ENCODE data around the gene ABHD8. TPM values are rescaled to one million over a fixed set of nuclear protein-coding genes. Genes with fewer than 3 reads are reported as not detected.

Gene ABHD8
- total RNA-seq, 1 donor, result 4.9 TPM

GRCh38 chr19:17327654-17328516 is 24.7 kb upstream of the ABHD8 start:
- H3K4me3 ChIP-seq (ENCODE audit: low read length), result peak overlapping the region; percentile 45
- H3K4me1 ChIP-seq (ENCODE audit: insufficient read depth, low read length), result peaks cover 11% of the 10 kb centered on the region
- no peaks in the 10 kb centered on the region for H3K9me3 ChIP-seq (ENCODE audit: low read depth, low read length)
- H3K27me3 ChIP-seq (ENCODE audit: insufficient read depth, low read length), result peaks cover 14% of the 10 kb centered on the region

- H3K27me3 ChIP-seq (ENCODE audit: insufficient read depth, low read length), result peaks cover 14% of the 10 kb centered on the region
- H3K9me3 ChIP-seq (ENCODE audit: low read depth, low read length), result no peaks in the 10 kb centered on the region
- no peak overlapping the region for H3K4me3 ChIP-seq (ENCODE audit: low read length)
Observed at GRCh38 chr19:17327068-17327653, 23.9 kb upstream of the ABHD8 start.

GRCh38 chr19:17326595-17326966 is 23.4 kb upstream of the ABHD8 start:
- peaks cover 11% of the 10 kb centered on the region for H3K4me1 ChIP-seq (ENCODE audit: insufficient read depth, low read length)
- no peaks in the 10 kb centered on the region for H3K9me3 ChIP-seq (ENCODE audit: low read depth, low read length)
- peaks cover 14% of the 10 kb centered on the region for H3K27me3 ChIP-seq (ENCODE audit: insufficient read depth, low read length)
- H3K4me3 ChIP-seq (ENCODE audit: low read length), result no peak overlapping the region

More at GRCh38 chr19:17327068-17327653, 23.9 kb upstream of the ABHD8 start:
- H3K4me1 ChIP-seq (ENCODE audit: insufficient read depth, low read length), result peaks cover 11% of the 10 kb centered on the region

GRCh38 chr19:17325881-17326594 is 22.8 kb upstream of the ABHD8 start:
- Histone ChIP-seq H3K4me1 (ENCODE audit: insufficient read depth, low read length) (peaks cover 11% of the 10 kb centered on the region), H3K4me3 (ENCODE audit: low read length) (no peak overlapping the region), H3K9me3 (ENCODE audit: low read depth, low read length) (no peaks in the 10 kb centered on the region), H3K27me3 (ENCODE audit: insufficient read depth, low read length) (peaks cover 14% of the 10 kb centered on the region)

- Histone ChIP-seq H3K4me1 (ENCODE audit: insufficient read depth, low read length) (peaks cover 11% of the 10 kb centered on the region), H3K4me3 (ENCODE audit: low read length) (no peak overlapping the region), H3K27me3 (ENCODE audit: insufficient read depth, low read length) (peaks cover 11% of the 10 kb centered on the region), H3K9me3 (ENCODE audit: low read depth, low read length) (no peaks in the 10 kb centered on the region)
Observed at GRCh38 chr19:17325133-17325532, 21.9 kb upstream of the ABHD8 start.

DNA sequence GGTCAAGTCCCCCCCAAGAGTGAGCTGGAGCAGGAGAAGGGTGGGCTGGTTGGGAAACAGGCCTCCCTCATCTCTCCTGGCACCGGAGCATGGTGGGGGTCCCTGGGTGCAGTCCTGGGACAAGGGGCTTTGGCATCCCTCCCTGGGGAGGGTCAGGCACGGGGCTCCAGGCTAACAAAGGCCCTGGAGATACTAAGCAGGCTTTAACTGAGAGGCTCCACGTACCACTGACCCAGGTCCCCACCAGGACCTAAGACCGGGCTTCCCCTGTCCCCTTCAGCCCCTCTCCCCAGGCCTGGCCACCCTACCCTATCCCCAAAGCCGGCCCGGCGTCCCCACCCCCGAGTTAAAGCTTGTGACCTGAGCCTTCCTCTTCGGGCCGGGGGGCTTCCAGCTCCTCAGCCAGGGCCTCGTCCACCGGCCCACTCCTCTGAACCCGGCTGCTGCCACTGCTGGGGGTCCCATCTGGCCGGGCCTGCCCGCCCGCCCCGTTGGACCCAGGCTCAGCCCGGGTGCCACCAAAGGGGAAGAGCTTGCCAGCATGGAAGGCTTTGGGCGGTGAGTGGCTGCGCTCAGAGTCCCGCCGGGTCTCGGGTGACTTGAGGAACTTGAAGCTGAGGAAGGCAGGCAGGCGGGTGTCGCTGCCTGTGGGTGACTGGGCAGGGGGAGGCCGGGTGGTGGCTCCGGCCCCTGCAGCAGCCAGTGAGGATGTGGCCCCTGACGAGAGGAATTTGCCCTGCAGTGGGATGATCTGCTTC is 21.3 kb upstream of the ABHD8 start:
- no peak overlapping the region for H3K4me3 ChIP-seq (ENCODE audit: low read length)
- H3K4me1 ChIP-seq (ENCODE audit: insufficient read depth, low read length), result peaks cover 9% of the 10 kb centered on the region
- H3K9me3 ChIP-seq (ENCODE audit: low read depth, low read length), result no peaks in the 10 kb centered on the region
- peaks cover 5% of the 10 kb centered on the region for H3K27me3 ChIP-seq (ENCODE audit: insufficient read depth, low read length)

GRCh38 chr19:17323964-17324332 is 20.7 kb upstream of the ABHD8 start:
- H3K4me1 ChIP-seq (ENCODE audit: insufficient read depth, low read length), result peaks cover 3% of the 10 kb centered on the region
- no peaks in the 10 kb centered on the region for H3K27me3 ChIP-seq (ENCODE audit: insufficient read depth, low read length)
- H3K9me3 ChIP-seq (ENCODE audit: low read depth, low read length), result no peaks in the 10 kb centered on the region
- H3K4me3 ChIP-seq (ENCODE audit: low read length), result no peak overlapping the region

GRCh38 chr19:17323300-17323963 is 20.2 kb upstream of the ABHD8 start:
- H3K4me1 ChIP-seq (ENCODE audit: insufficient read depth, low read length), result no peaks in the 10 kb centered on the region
- no peaks in the 10 kb centered on the region for H3K27me3 ChIP-seq (ENCODE audit: insufficient read depth, low read length)
- H3K9me3 ChIP-seq (ENCODE audit: low read depth, low read length), result no peaks in the 10 kb centered on the region
- no peak overlapping the region for H3K4me3 ChIP-seq (ENCODE audit: low read length)

GRCh38 chr19:17322854-17323253 is 19.6 kb upstream of the ABHD8 start:
- Histone ChIP-seq H3K4me1 (ENCODE audit: insufficient read depth, low read length) (no peaks in the 10 kb centered on the region), H3K4me3 (ENCODE audit: low read length) (no peak overlapping the region), H3K9me3 (ENCODE audit: low read depth, low read length) (no peaks in the 10 kb centered on the region), H3K27me3 (ENCODE audit: insufficient read depth, low read length) (no peaks in the 10 kb centered on the region)

DNA sequence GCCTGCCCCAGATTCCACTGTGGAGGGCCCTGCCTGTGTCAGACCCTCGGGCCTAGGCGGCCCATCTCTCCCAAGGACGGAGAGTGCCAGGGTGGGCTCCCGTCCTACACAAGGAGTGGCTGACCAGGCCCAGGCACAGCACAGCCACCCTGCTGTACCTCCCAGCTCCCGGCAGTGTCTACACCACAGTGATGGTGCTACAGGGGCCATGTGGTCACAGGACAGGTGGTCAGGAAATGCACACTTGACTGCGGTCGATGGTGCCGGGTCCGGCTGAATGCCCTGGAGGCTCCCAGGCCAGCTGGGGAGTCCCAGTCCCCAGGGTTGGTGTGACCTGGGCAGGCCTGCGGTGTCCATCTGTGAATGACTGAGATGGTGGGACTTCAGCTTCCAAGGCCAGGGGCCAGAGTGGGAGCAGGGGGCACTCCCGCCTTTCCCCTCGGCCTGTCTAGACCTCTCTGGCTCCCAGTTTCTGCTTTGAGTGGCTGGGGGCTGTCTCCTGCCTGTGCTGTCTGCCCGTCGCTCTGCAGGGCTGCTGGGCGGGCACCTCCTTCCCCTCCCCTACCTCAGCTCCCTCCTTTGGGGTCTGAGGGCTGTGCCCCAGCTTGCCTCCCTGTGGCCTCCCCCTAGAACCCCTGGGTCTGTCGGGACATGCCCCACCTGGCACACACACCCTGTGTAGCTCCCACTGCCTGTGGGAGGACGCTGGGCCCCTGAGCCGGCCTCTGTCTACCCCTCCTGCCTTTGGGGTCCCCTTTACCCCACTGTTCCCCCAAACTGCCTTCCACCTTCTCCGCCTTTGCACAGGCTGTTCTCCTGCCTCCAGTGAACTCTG is 18.6 kb upstream of the ABHD8 start:
- Histone ChIP-seq H3K9me3 (ENCODE audit: low read depth, low read length) (no peaks in the 10 kb centered on the region), H3K4me1 (ENCODE audit: insufficient read depth, low read length) (peaks cover 7% of the 10 kb centered on the region), H3K27me3 (ENCODE audit: insufficient read depth, low read length) (no peaks in the 10 kb centered on the region), H3K4me3 (ENCODE audit: low read length) (no peak overlapping the region)

DNA sequence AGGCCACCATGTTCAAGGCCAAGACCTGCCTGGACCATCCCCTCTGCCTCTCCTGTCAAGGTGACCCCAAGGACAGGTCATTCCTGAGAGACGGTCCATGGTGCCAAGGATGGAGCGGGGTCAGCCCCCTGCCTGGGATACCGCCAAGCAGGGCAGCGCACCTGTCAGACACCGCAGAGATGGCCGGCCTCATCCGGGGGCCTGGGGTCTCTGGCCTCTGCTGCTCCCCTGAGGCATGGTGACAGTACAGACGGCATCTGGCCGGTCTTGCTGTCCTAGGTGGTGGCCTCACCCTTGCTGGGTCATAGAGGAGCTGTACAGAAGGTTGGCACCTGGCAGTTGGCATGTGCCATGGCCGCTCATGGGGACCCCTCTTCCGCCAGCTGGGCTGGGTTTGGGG is 17.2 kb upstream of the ABHD8 start:
- Histone ChIP-seq H3K4me1 (ENCODE audit: insufficient read depth, low read length) (peaks cover 8% of the 10 kb centered on the region), H3K4me3 (ENCODE audit: low read length) (no peak overlapping the region), H3K9me3 (ENCODE audit: low read depth, low read length) (no peaks in the 10 kb centered on the region), H3K27me3 (ENCODE audit: insufficient read depth, low read length) (no peaks in the 10 kb centered on the region)

DNA sequence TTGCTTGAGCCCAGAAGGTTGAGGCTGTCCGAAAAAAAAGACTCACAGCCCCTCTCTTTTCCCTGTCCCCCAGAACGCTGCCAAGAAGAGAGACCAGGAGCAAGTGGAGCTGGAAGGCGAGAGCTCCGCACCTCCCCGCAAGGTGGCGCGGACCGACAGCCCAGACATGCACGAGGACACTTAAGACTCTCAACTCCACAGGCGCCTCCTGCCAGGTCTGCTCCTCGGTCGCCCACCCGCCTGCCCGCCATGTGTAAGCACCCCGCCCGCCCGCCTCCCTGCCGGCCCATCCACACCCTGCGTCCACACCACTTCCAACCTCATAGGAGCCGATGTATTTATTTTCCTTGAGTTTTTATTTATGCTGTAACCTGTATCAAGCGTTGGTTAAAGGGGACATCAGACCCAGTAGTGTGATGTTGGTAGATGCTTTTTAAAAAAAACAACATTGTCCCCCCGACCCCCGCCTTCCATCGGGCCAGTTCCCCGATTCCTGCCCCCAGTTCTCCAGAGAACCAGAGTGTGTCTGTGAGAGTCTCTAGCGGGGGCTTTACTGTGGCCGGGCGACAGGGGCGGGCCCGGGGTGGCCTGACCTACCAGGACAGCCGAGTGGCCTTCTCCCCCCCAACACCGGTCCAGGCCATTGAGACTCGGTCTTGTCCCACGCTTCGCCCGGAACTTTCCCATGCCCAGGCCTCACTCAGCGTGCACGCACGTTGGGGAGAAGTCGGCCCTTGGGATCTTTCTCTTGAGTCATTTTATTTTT is 16.4 kb upstream of the ABHD8 start:
- no peak overlapping the region for H3K4me3 ChIP-seq (ENCODE audit: low read length)
- H3K9me3 ChIP-seq (ENCODE audit: low read depth, low read length), result no peaks in the 10 kb centered on the region
- peaks cover 8% of the 10 kb centered on the region for H3K4me1 ChIP-seq (ENCODE audit: insufficient read depth, low read length)
- no peaks in the 10 kb centered on the region for H3K27me3 ChIP-seq (ENCODE audit: insufficient read depth, low read length)

GRCh38 chr19:17318966-17319365 is 15.7 kb upstream of the ABHD8 start:
- H3K4me3 ChIP-seq (ENCODE audit: low read length), result no peak overlapping the region
- peaks cover 8% of the 10 kb centered on the region for H3K4me1 ChIP-seq (ENCODE audit: insufficient read depth, low read length)
- H3K27me3 ChIP-seq (ENCODE audit: insufficient read depth, low read length), result no peaks in the 10 kb centered on the region
- no peaks in the 10 kb centered on the region for H3K9me3 ChIP-seq (ENCODE audit: low read depth, low read length)
